ENCODE data around the gene TUT4.

GRCh38 chr1:52542085-52542688 is 10.7 kb downstream of the TUT4 start:
- no peak for TF ChIP-seq CTCF (conservative IDR thresholded peaks at IDR 0.05)
- TF ChIP-seq ZFX (IDR thresholded peaks at IDR 0.05): no peak

All from C4-2B (cell line).